H1 (cell line): ENCODE results near the gene ETV2. TPM values are rescaled to one million over a fixed set of nuclear protein-coding genes. Genes with fewer than 3 reads are reported as not detected.

Experiments
- CTCF ChIA-PET: fragments of 300-600 bp; sonication (Branson Sonifier 250); formaldehyde crosslinking; loops from one replicate; lab custom pipeline; 2021; ENCODE audit not compliant: partially characterized antibody; lab: Charles Lee
- POLR2A ChIA-PET: fragments of 300-600 bp; sonication (Branson Sonifier 250); formaldehyde crosslinking; loops from one replicate; lab custom pipeline; 2021; ENCODE audit warnings: inconsistent platforms; ENCODE audit not compliant: partially characterized antibody; lab: Charles Lee
- DNase-seq, 2 experiments: peaks; one replicate each; pipeline versions ENCODE4 v3.0.0 to v3.0.0-alpha.2; 2010 to 2022; ENCODE audit warnings: low spot score in 2 of 2, low read depth in 1 of 2, mixed read lengths in 1 of 2
- FAIRE-seq: peaks from 2 replicates; lab custom pipeline; 2011; peaks lifted over from hg19 to GRCh38; lab: Jason Lieb, UNC
- H2AFZ ChIP-seq: 2 replicates; pipeline ENCODE4 v1.8.1; 2012; ENCODE audit warnings: low read length, inconsistent platforms
- H2AK5ac ChIP-seq: 2 replicates; pipeline ENCODE4 v1.6.1; 2013; ENCODE audit warnings: low read depth, low read length
- H2BK120ac ChIP-seq: replicated peaks from 2 replicates; pipeline ENCODE3; 2013; ENCODE audit warnings: low read depth, low read length, inconsistent platforms
- H2BK12ac ChIP-seq: 2 replicates; pipeline ENCODE4 v1.6.1; 2013; ENCODE audit warnings: low read depth, low read length
- H2BK15ac ChIP-seq: 2 replicates; pipeline ENCODE4 v1.6.1; 2013; ENCODE audit warnings: low read length
- H2BK20ac ChIP-seq: 2 replicates; pipeline ENCODE4 v1.6.1; 2013; ENCODE audit warnings: low read length
- H2BK5ac ChIP-seq: 2 replicates; pipeline ENCODE4 v1.6.1; 2013; ENCODE audit warnings: low read depth, low read length
- H3K14ac ChIP-seq: 2 replicates; pipeline ENCODE4 v1.6.1; 2013; ENCODE audit warnings: inconsistent platforms; ENCODE audit not compliant: insufficient read length
- H3K18ac ChIP-seq: 2 replicates; pipeline ENCODE4 v1.6.1; 2013; ENCODE audit warnings: low read length; ENCODE audit errors: extremely low read depth
- H3K23ac ChIP-seq: 2 replicates; pipeline ENCODE4 v1.6.1; 2013; ENCODE audit warnings: inconsistent platforms; ENCODE audit not compliant: insufficient read length
- H3K23me2 ChIP-seq: 2 replicates; pipeline ENCODE4 v1.6.1; 2013; ENCODE audit warnings: low read depth, low read length
- H3K27ac ChIP-seq: 2 replicates; pipeline ENCODE4 v1.6.1; 2011; ENCODE audit warnings: low read depth, low read length, inconsistent platforms
- H3K27me3 ChIP-seq, 4 experiments: replicated peaks in 1 of 4; 1 replicate in 1 of 4; 2 replicates in 3 of 4; pipeline versions ENCODE4 v1.6.1 to v1.8.1; 2011 to 2013; ENCODE audit warnings: low read length in 3 of 4, mild to moderate bottlenecking in 3 of 4, inconsistent platforms in 2 of 4, mixed read lengths in 2 of 4, moderate library complexity in 1 of 4; ENCODE audit not compliant: control insufficient read depth in 3 of 4, insufficient read depth in 3 of 4; ENCODE audit errors: extremely low read depth in 1 of 4
- H3K36me3 ChIP-seq, 4 experiments: 2 replicates each; pipeline versions ENCODE4 v1.6.1 to v1.8.1; 2011 to 2013; ENCODE audit warnings: mild to moderate bottlenecking in 4 of 4, low read length in 3 of 4, moderate library complexity in 2 of 4, control low read depth in 1 of 4, inconsistent platforms in 1 of 4; ENCODE audit not compliant: insufficient read depth in 4 of 4, control insufficient read depth in 2 of 4
- H3K4ac ChIP-seq: replicated peaks from 2 replicates; pipeline ENCODE3; 2013; ENCODE audit warnings: low read length, low read depth, mixed read lengths, inconsistent platforms; ENCODE audit not compliant: insufficient read length
- H3K4me1 ChIP-seq, 4 experiments: replicated peaks in 1 of 4; 1 replicate in 1 of 4; 2 replicates in 3 of 4; pipeline versions ENCODE4 v1.6.1 to v1.8.1; 2011 to 2013; ENCODE audit warnings: low read length in 3 of 4, inconsistent platforms in 2 of 4, mixed read lengths in 1 of 4; ENCODE audit not compliant: insufficient read depth in 4 of 4, control insufficient read depth in 3 of 4
- H3K4me2 ChIP-seq, 2 experiments: 2 replicates each; pipeline versions ENCODE4 v1.6.1 to v1.8.1; 2011 to 2013; ENCODE audit warnings: low read depth in 2 of 2, low read length in 2 of 2, control low read depth in 1 of 2, inconsistent platforms in 1 of 2, mild to moderate bottlenecking in 1 of 2; ENCODE audit not compliant: insufficient read depth in 1 of 2
- H3K4me3 ChIP-seq, 4 experiments: fragments of 200-600, 300-600 bp in 1 of 4; sonication (generic), shearing (Covaris generic), sonication (Bioruptor Twin) in 1 of 4; 2 replicates each; pipeline versions ENCODE4 v1.5.1 to v1.8.1; 2011 to 2016; ENCODE audit warnings: low read length in 4 of 4, low read depth in 3 of 4, control low read depth in 2 of 4, inconsistent platforms in 2 of 4, mild to moderate bottlenecking in 2 of 4, mixed read lengths in 1 of 4, moderate library complexity in 1 of 4; ENCODE audit not compliant: insufficient read depth in 2 of 4; ENCODE audit errors: extremely low read depth in 1 of 4
- H3K56ac ChIP-seq: replicated peaks from 2 replicates; pipeline ENCODE3; 2013; ENCODE audit warnings: low read depth, mild to moderate bottlenecking, mixed read lengths, low read length, inconsistent platforms; ENCODE audit not compliant: insufficient read length
- H3K79me1 ChIP-seq: 2 replicates; pipeline ENCODE4 v1.6.1; 2013; ENCODE audit warnings: low read depth, low read length, control low read depth
- H3K79me2 ChIP-seq, 2 experiments: 2 replicates each; pipeline versions ENCODE4 v1.6.1 to v1.8.1; 2012 to 2013; ENCODE audit warnings: low read length in 2 of 2, mild to moderate bottlenecking in 2 of 2, inconsistent platforms in 1 of 2; ENCODE audit not compliant: insufficient read depth in 2 of 2, control insufficient read depth in 1 of 2
- H3K9ac ChIP-seq, 4 experiments: replicated peaks in 1 of 4; 1 replicate in 1 of 4; 2 replicates in 3 of 4; pipeline versions ENCODE4 v1.6.1 to v1.8.1; 2011 to 2013; ENCODE audit warnings: low read depth in 3 of 4, low read length in 3 of 4, control low read depth in 2 of 4, mild to moderate bottlenecking in 2 of 4, moderate library complexity in 2 of 4, inconsistent platforms in 1 of 4; ENCODE audit errors: extremely low read depth in 1 of 4
- H3K9me3 ChIP-seq, 2 experiments: 2 replicates each; pipeline versions ENCODE4 v1.6.1 to v1.8.1; 2012 to 2013; ENCODE audit warnings: mild to moderate bottlenecking in 2 of 2, moderate library complexity in 2 of 2, control low read depth in 1 of 2, inconsistent platforms in 1 of 2, low read depth in 1 of 2, low read length in 1 of 2, mixed read lengths in 1 of 2; ENCODE audit not compliant: insufficient read depth in 2 of 2
- H4K20me1 ChIP-seq, 2 experiments: replicated peaks in 1 of 2; 2 replicates each; pipeline versions ENCODE3 to v1.8.1; 2011 to 2013; ENCODE audit warnings: inconsistent platforms in 2 of 2, low read length in 2 of 2, mild to moderate bottlenecking in 1 of 2; ENCODE audit not compliant: insufficient read depth in 2 of 2, control insufficient read depth in 1 of 2
- H4K5ac ChIP-seq: 2 replicates; pipeline ENCODE4 v1.6.1; 2013; ENCODE audit warnings: low read length, low read depth, mixed read lengths, inconsistent platforms; ENCODE audit not compliant: insufficient read length
- H4K8ac ChIP-seq: 2 replicates; pipeline ENCODE4 v1.8.0; 2013; ENCODE audit warnings: mild to moderate bottlenecking, moderate library complexity, low read length, inconsistent platforms; ENCODE audit not compliant: insufficient read depth; ENCODE audit errors: extremely low read depth
- H4K91ac ChIP-seq: replicated peaks from 2 replicates; pipeline ENCODE3; 2013; ENCODE audit warnings: low read length, mixed read lengths, inconsistent platforms; ENCODE audit not compliant: insufficient read length
- ASH2L ChIP-seq: fragments of 200-600, 300-600 bp; sonication (generic); IDR thresholded peaks from one replicate; pipeline ENCODE4 v1.7.1; 2017; ENCODE audit warnings: low read length
- BRCA1 ChIP-seq: IDR thresholded peaks from 2 replicates; pipeline ENCODE4 v1.6.1; 2012; ENCODE audit warnings: low read depth, low read length, improper control_type of control experiment
- CBX8 ChIP-seq: fragments of 300-800, 300-1000 bp; sonication (generic); IDR thresholded peaks from 2 replicates; pipeline ENCODE4 v1.7.1; 2016; ENCODE audit warnings: low read depth, low read length, borderline replicate concordance
- CEBPB ChIP-seq: IDR thresholded peaks from 2 replicates; pipeline ENCODE4 v1.6.1; 2012; ENCODE audit warnings: low read depth, low read length
- CHD1 ChIP-seq: IDR thresholded peaks from 2 replicates; pipeline ENCODE4 v1.6.1; 2012; ENCODE audit warnings: low read depth, low read length, improper control_type of control experiment
- FOSL1 ChIP-seq: IDR thresholded peaks from 2 replicates; pipeline ENCODE4 v1.6.1; 2011; ENCODE audit warnings: mild to moderate bottlenecking, low read depth, low read length, moderate library complexity; ENCODE audit not compliant: insufficient read depth
- JUND ChIP-seq: IDR thresholded peaks from 2 replicates; pipeline ENCODE4 v1.6.1; 2011; ENCODE audit warnings: mild to moderate bottlenecking, improper control_type of control experiment, low read length
- MAFK ChIP-seq: IDR thresholded peaks from 2 replicates; pipeline ENCODE4 v1.6.1; 2012; ENCODE audit warnings: low read depth, mild to moderate bottlenecking, improper control_type of control experiment, low read length
- RXRA ChIP-seq: IDR thresholded peaks from 2 replicates; pipeline ENCODE4 v1.6.1; 2011; ENCODE audit warnings: low read depth, mild to moderate bottlenecking, low read length, moderate library complexity; ENCODE audit not compliant: insufficient read depth
- SIN3A ChIP-seq, 2 experiments: IDR thresholded peaks in 1 of 2; conservative IDR thresholded peaks in 1 of 2; 2 replicates each; pipeline ENCODE4 v1.6.1; 2011 to 2012; ENCODE audit warnings: low read length in 2 of 2, improper control_type of control experiment in 1 of 2, low read depth in 1 of 2, mild to moderate bottlenecking in 1 of 2
- TBP ChIP-seq: IDR thresholded peaks from 2 replicates; pipeline ENCODE4 v1.6.1; 2011; ENCODE audit warnings: low read depth, low read length, improper control_type of control experiment
- TEAD4 ChIP-seq: IDR thresholded peaks from 2 replicates; pipeline ENCODE4 v1.6.1; 2012; ENCODE audit warnings: low read depth, low read length, inconsistent platforms, mixed read lengths
- WGBS, 2 experiments: shearing (Covaris generic) in 1 of 2; methylation state at CpG; one replicate each; pipeline versions ENCODE4 v1.1.6 to v1.1.7; 2013 to 2015; ENCODE audit warnings: low lambda C conversion rate in 2 of 2, mixed read lengths in 2 of 2, inconsistent platforms in 1 of 2, low coverage in 1 of 2, missing lambda C conversion rate in 1 of 2; ENCODE audit not compliant: insufficient replicate concordance in 2 of 2, insufficient coverage in 1 of 2, insufficient read length in 1 of 2; ENCODE audit errors: extremely low coverage in 1 of 2, missing lambda C conversion rate in 1 of 2; 5-methylcytosine and 5-hydroxymethylcytosine counted together
- polyA plus RNA-seq, 7 experiments: library from polyadenylated mRNA; depleted of rRNA in 3 of 7; stranded (reverse) in 5 of 7; unstranded in 2 of 7; fragments of >200 nt in 5 of 7; fragments of 200-250 nt in 2 of 7; gene quantifications; 1 replicate in 5 of 7; 2 replicates in 1 of 7; 4 replicates in 1 of 7; pipeline versions ENCODE4 v1.2.1 to v1.2.3, GENCODE V29; 2011 to 2013; ENCODE audit warnings: missing spikeins in 2 of 7, mixed read lengths in 2 of 7
- total RNA-seq: library from RNA; stranded (reverse); fragmentation: NEBNext Ultra II Directional; extraction: Animal tissue kit (Norgen Biotek cat#: 25700); gene quantifications from 2 replicates; pipeline ENCODE4 v1.2.1, GENCODE V29; 2021
- TF ChIP-seq, protein P1 (sequence below): IDR thresholded peaks from 2 replicates; pipeline ENCODE4 v1.6.1; 2012; ENCODE audit warnings: low read length, inconsistent platforms

The ETV2 gene
- total and polyA plus RNA-seq, 2 of the 8 experiments (the other 6 are each of a cell fraction or from before 2014, with no cell fraction given), result 0.88 to 1.3 TPM

DNA sequence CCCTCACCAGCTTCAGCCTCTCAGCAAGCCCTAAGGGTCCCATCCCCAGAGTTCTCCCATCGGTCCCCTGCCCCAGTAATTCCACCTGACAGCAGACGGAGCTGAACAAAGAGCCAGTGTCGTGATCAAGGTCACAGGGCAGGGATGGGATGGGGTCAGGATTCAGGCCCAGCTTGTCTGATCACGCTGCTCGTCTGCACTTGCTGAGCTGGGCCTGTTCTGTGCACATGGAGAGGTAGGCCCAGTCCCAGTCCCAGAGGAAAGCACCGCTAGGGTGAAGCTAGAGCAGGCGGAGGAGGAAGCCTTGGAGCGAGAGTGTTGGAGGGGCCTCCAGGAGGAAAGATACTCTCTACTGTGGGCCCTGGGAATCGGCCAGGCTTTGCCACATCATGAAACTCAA lies 19.8 kb upstream of the ETV2 start:
- POLR2A ChIA-PET, result interaction anchor here (1.1 to 1.2 kb wide), 3 partner anchors 9 to 91 kb away, joined by 3 to 5 read pairs (median 3); partner anchors contain the start of gene HAUS5
- TF ChIP-seq FOSL1 (no peak), CBX8 (no peak), RXRA (no peak), BRCA1 (no peak), ASH2L (no peak), MAFK (no peak), SIN3A (conservative IDR thresholded peaks at IDR 0.05 in 1 of 2, IDR thresholded peaks at IDR 0.05 in 1 of 2; ENCODE audit: low read depth in 1 of 2, low read length in 2 of 2) (no peak), JUND (no peak), CHD1 (no peak), TEAD4 (no peak), CEBPB (no peak), TBP (no peak)
- TF ChIP-seq, protein P1, sequence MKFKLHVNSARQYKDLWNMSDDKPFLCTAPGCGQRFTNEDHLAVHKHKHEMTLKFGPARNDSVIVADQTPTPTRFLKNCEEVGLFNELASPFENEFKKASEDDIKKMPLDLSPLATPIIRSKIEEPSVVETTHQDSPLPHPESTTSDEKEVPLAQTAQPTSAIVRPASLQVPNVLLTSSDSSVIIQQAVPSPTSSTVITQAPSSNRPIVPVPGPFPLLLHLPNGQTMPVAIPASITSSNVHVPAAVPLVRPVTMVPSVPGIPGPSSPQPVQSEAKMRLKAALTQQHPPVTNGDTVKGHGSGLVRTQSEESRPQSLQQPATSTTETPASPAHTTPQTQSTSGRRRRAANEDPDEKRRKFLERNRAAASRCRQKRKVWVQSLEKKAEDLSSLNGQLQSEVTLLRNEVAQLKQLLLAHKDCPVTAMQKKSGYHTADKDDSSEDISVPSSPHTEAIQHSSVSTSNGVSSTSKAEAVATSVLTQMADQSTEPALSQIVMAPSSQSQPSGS, result no peak

More for the DNA sequence above, 19.8 kb upstream of the ETV2 start:
- H4K5ac ChIP-seq, result no peak overlapping the region
- no peak overlapping the region for H3K27ac ChIP-seq
- WGBS, 2 experiments, result 95% methylated on average over 9 of the region's 9 CpGs; no CpG with 5 or more reads in 1 of the 2 experiments
- H2BK12ac ChIP-seq, result no peak overlapping the region
- H3K36me3 ChIP-seq, result peaks cover 4 to 14% (median 5%) of the 10 kb centered on the region in 4 experiments; a peak in 4 of 8 replicates
- H4K91ac ChIP-seq, result no peak overlapping the region
- H2AK5ac ChIP-seq, result no peak overlapping the region
- no peak overlapping the region for H3K18ac ChIP-seq
- no peak for DNase-seq
- H2BK15ac ChIP-seq, result no peak overlapping the region
- no peak overlapping the region for H2BK5ac ChIP-seq
- no peaks in the 10 kb centered on the region for H3K27me3 ChIP-seq
- no peak overlapping the region for H3K9ac ChIP-seq
- no peak overlapping the region for H3K23ac ChIP-seq
- H3K79me2 ChIP-seq, result no peaks in the 10 kb centered on the region
- no peak overlapping the region for H3K4me3 ChIP-seq
- no peaks in the 10 kb centered on the region for H3K23me2 ChIP-seq
- no peak overlapping the region for H2AFZ ChIP-seq
- no peak overlapping the region for H2BK120ac ChIP-seq
- peaks cover 0 to 5% of the 10 kb centered on the region in 2 experiments for H4K20me1 ChIP-seq
- no peak overlapping the region for H3K4ac ChIP-seq
- H3K4me1 ChIP-seq, result no peaks in the 10 kb centered on the region
- H3K9me3 ChIP-seq, result no peaks in the 10 kb centered on the region
- no peak overlapping the region for H2BK20ac ChIP-seq
- H3K4me2 ChIP-seq, result no peak overlapping the region
- no peaks in the 10 kb centered on the region for H3K79me1 ChIP-seq
- CTCF ChIA-PET, result interaction anchor here (0.6 to 3.6 kb wide), 3 partner anchors 9 to 254 kb away, joined by 3 to 14 read pairs (median 3); partner anchors contain the start of gene HAUS5
- H3K14ac ChIP-seq, result no peak overlapping the region
- no peak overlapping the region for H4K8ac ChIP-seq
- FAIRE-seq, result no peak
- H3K56ac ChIP-seq, result no peak overlapping the region
